Measurements from ENCODE around the gene CDC42BPG.

DNA sequence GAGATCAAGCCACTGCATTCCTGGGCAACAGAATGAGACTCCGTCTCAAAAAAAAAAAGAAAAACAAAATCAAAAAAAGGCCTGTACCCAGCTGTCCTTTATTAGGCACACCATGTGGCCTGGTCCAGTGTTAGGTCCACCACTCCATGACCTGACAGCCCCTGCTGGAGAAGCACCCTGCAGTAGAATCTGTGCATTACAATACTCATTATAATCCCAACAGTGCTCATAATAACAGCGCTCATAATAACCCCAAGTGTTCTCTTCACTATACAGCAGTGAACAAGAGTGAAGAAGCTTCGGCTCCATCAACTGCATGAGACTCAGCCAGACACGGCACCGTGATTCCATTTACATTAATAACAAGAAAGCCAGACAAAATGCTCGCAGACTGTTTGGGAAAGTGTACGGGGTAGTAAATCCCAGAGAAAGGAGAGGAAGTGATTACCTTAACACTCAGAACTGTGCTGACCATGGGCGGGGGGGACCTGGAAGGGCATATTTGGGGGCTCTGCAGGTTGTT, 42.8 kb upstream of the CDC42BPG start:
- no peak for TF ChIP-seq EZH2 (IDR thresholded peaks at IDR 0.05; ENCODE audit: insufficient read depth, poor library complexity, severe bottlenecking)
- no peak for TF ChIP-seq EZH2phosphoT487 (IDR thresholded peaks at IDR 0.05; ENCODE audit: insufficient read depth, low read depth)

Measured in GM23248 (cell line).